Bronchial epithelial cell (primary cell): ENCODE results near the gene ATXN10. TPM values are rescaled to one million over a fixed set of nuclear protein-coding genes. Genes with fewer than 3 reads are reported as not detected.

Experiments used
- DNase-seq: peaks from one replicate; pipeline ENCODE4 v3.0.0-alpha.2; 2010; ENCODE audit warnings: low read depth
- FAIRE-seq: peaks from 2 replicates; lab custom pipeline; 2011; peaks lifted over from hg19 to GRCh38; lab: Jason Lieb, UNC
- H3K27me3 ChIP-seq: 2 replicates; pipeline ENCODE4 v1.5.1; 2011; ENCODE audit warnings: low read length; ENCODE audit not compliant: control insufficient read depth, insufficient read depth
- H3K36me3 ChIP-seq: 2 replicates; pipeline ENCODE4 v1.5.1; 2011; ENCODE audit warnings: low read length; ENCODE audit not compliant: control insufficient read depth, insufficient read depth
- H3K4me3 ChIP-seq: 2 replicates; pipeline ENCODE4 v1.5.1; 2011; ENCODE audit warnings: mild to moderate bottlenecking, low read depth, low read length, control low read depth
- CTCF ChIP-seq: IDR thresholded peaks from 2 replicates; pipeline ENCODE4 v1.5.1; 2011; ENCODE audit warnings: mild to moderate bottlenecking, moderate library complexity, low read length, control low read depth, inconsistent platforms; ENCODE audit not compliant: insufficient read depth, severe bottlenecking
- total RNA-seq: library from RNA; depleted of rRNA; stranded (reverse); fragments of >200 nt; gene quantifications from 2 replicates; pipeline ENCODE4 v1.2.1, GENCODE V29; 2014

Gene ATXN10
- total RNA-seq, 1 donor from 2014 or later: 81.9 TPM

- no peaks in the 10 kb centered on the region for H3K27me3 ChIP-seq
- DNase-seq (no peak), FAIRE-seq (no peak)
- no peak overlapping the region for H3K4me3 ChIP-seq
- H3K36me3 ChIP-seq: no peaks in the 10 kb centered on the region
- no peak for TF ChIP-seq CTCF
Observed at GRCh38 chr22:45781459-45781858, 109.8 kb downstream of the ATXN10 start.

DNA sequence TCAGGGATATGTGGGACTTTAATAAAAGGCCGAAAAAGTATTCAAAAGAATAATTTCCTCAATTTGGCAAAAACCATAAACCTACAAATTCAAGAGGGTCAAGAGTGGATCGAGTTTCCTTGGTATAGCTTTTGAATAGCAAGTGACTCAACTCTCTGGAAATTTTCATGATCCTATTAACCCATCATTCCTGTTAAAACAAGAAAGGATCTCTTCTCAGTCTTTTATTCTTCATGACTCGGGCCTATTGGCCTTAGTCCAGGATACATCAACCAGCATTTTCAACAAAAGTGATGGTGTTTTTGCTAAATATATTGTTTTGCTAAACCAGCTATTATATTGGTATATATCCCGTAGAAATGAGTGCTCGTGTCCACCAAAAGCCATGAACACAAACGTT is 110.3 kb downstream of the ATXN10 start:
- no peak for TF ChIP-seq CTCF
- Histone ChIP-seq H3K36me3 (no peaks in the 10 kb centered on the region), H3K4me3 (no peak overlapping the region), H3K27me3 (no peaks in the 10 kb centered on the region)
- DNase-seq: peak; percentile 63
- FAIRE-seq: no peak

DNA sequence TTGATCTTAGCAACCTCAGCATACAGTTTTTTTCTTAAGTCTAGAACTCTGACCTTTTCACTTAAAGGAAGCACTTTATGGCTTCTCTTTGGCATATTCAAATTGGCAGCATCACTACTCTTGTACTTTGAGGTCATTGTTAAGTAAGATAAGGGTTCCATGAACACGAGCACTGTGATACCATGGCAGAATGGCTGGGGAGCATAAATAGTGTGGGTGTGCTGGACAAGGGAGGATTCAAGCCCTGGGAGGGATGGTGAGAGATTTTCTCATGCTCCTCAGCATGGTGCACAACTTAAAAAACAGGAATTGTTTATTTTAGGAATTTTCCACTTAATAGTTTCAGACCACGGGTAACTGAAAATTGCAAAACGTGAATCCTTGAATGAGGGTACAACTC is 111.4 kb downstream of the ATXN10 start:
- no peak for DNase-seq
- H3K36me3 ChIP-seq: no peaks in the 10 kb centered on the region
- H3K4me3 ChIP-seq: no peak overlapping the region
- TF ChIP-seq CTCF: no peak
- no peak for FAIRE-seq
- H3K27me3 ChIP-seq: no peaks in the 10 kb centered on the region

- no peaks in the 10 kb centered on the region for H3K27me3 ChIP-seq
- no peak for TF ChIP-seq CTCF
- no peak for FAIRE-seq
- H3K36me3 ChIP-seq: no peaks in the 10 kb centered on the region
- no peak for DNase-seq
- H3K4me3 ChIP-seq: no peak overlapping the region
Observed at GRCh38 chr22:45783690-45784089, 112.1 kb downstream of the ATXN10 start.

GRCh38 chr22:45784357-45785277 is 113.0 kb downstream of the ATXN10 start:
- H3K4me3 ChIP-seq: no peak overlapping the region
- no peaks in the 10 kb centered on the region for H3K36me3 ChIP-seq
- FAIRE-seq: no peak
- DNase-seq: no peak
- TF ChIP-seq CTCF: no peak
- H3K27me3 ChIP-seq: no peaks in the 10 kb centered on the region

GRCh38 chr22:45785458-45785857 is 113.8 kb downstream of the ATXN10 start:
- TF ChIP-seq CTCF: no peak
- no peaks in the 10 kb centered on the region for H3K36me3 ChIP-seq
- DNase-seq (peak; percentile 90), FAIRE-seq (peak; percentile 52)
- H3K4me3 ChIP-seq: no peak overlapping the region
- H3K27me3 ChIP-seq: no peaks in the 10 kb centered on the region
